SK-N-SH (cell line): ENCODE results near the gene CDKN1A.
"Not testable (repeated sequence)": the region's sequence is repeated elsewhere in the genome, so short reads cannot be mapped to it uniquely, and the experiment has no call there.

Experiments used
- EZH2phosphoT487 ChIP-seq: fragments of 200-600 bp; sonication (generic); IDR thresholded peaks from 2 replicates; pipeline ENCODE4 v1.6.1; 2017; ENCODE audit warnings: low read depth, mixed run types, mild to moderate bottlenecking, antibody characterized with exemption, moderate library complexity, borderline replicate concordance
- POLR2AphosphoS5 ChIP-seq: IDR thresholded peaks from 2 replicates; pipeline ENCODE4 v1.6.1; 2012; ENCODE audit warnings: low read depth, low read length

DNA sequence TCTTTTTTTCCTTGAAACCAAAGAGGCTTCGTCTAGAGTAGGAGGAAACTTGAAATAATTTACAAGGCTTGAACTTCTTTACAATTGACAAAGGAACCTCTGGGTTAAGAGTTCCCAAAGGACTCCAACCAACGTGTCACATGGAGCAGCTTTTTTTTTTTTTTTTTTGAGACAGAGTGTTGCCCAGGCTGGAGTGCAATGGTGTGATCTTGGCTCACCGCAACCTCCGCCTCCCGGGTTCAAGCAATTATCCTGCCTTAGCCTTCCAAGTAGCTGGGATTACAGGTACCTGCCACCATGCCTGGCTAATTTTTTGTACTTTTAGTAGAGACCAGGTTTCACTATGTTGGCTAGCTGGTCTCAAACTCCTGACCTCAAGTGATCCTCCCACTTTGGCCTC is 24.0 kb upstream of the CDKN1A start:
- not testable (repeated sequence) for TF ChIP-seq EZH2phosphoT487, POLR2AphosphoS5
